NCI-H748 (cell line): ENCODE results near the gene DNTT.

Experiments
- DNase-seq: peaks from one replicate; lab custom pipeline; 2025; ENCODE audit not compliant: unreplicated experiment; lab: John Stamatoyannopoulos, UW

The DNTT gene

GRCh38 chr10:96374985-96375830 is 71.0 kb downstream of the DNTT start:
- DNase-seq: peak; percentile 79

- DNase-seq: no peak
Observed at GRCh38 chr10:96376483-96376882, 72.2 kb downstream of the DNTT start.

GRCh38 chr10:96377816-96378294 is 73.6 kb downstream of the DNTT start:
- no peak for DNase-seq

- no peak for DNase-seq
Observed at GRCh38 chr10:96378741-96379140, 74.5 kb downstream of the DNTT start.

GRCh38 chr10:96379758-96380157 is 75.5 kb downstream of the DNTT start:
- no peak for DNase-seq

- no peak for DNase-seq
Observed at GRCh38 chr10:96380821-96381220, 76.6 kb downstream of the DNTT start.

- DNase-seq: no peak
Observed at GRCh38 chr10:96384506-96384905, 80.3 kb downstream of the DNTT start.

GRCh38 chr10:96387161-96387560 is 82.9 kb downstream of the DNTT start:
- no peak for DNase-seq

GRCh38 chr10:96387601-96388000 is 83.4 kb downstream of the DNTT start:
- DNase-seq: no peak
